Right lobe of liver (tissue), 4 donors: ENCODE data around the gene S100PBP.

ENCODE experiments used
- POLR2A ChIP-seq: fragments of 450-650 bp; IDR thresholded peaks from one replicate; pipeline ENCODE4 v1.6.1; 2017; ENCODE audit warnings: antibody characterized with exemption, mild to moderate bottlenecking
- TF ChIP-seq, protein P1 (sequence below), 4 donors: fragments of 200-600 bp in 3 of 4; fragments of 450-650 bp in 1 of 4; IDR thresholded peaks; one replicate each; pipeline versions ENCODE4 v1.5.1 to v1.8.0; 2016 to 2022; ENCODE audit warnings: antibody characterized with exemption in 4 of 4, mild to moderate bottlenecking in 2 of 4
- donor health status: DM: no; HTN: no; CAD: no.
- donor health status: DM: no; HTN: no; CAD: no.
- donor health status: DM: no; HTN: yes; CAD: no.

DNA sequence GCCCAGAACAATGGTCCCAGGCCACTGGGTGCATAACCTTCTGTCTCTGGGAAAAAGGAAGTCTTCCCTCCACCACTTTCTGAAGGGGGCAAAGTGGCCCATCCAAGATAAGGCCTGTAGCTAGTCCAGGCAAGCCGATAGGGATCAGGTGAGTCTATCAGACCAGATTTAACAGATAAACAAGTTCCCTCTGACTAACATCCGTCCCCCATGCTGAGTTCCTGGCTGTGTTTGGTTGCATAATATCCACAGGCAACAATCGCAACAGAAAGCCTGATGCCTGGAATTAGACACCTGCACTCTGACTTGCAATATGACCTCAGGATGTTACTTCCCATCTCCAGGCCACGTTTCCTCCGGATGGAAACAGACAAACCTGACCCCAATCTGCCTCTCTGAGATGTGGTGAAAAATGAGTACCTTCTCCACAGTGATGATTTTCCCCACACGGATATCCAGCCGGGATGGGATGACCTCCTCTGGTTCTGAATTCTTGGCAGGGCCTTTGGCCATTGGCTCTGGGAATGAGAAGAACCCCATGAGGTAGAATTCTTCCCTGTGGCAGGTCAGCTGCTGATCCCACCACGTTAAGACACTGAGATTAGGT lies 36.7 kb upstream of the S100PBP start:
- TF ChIP-seq, protein P1, sequence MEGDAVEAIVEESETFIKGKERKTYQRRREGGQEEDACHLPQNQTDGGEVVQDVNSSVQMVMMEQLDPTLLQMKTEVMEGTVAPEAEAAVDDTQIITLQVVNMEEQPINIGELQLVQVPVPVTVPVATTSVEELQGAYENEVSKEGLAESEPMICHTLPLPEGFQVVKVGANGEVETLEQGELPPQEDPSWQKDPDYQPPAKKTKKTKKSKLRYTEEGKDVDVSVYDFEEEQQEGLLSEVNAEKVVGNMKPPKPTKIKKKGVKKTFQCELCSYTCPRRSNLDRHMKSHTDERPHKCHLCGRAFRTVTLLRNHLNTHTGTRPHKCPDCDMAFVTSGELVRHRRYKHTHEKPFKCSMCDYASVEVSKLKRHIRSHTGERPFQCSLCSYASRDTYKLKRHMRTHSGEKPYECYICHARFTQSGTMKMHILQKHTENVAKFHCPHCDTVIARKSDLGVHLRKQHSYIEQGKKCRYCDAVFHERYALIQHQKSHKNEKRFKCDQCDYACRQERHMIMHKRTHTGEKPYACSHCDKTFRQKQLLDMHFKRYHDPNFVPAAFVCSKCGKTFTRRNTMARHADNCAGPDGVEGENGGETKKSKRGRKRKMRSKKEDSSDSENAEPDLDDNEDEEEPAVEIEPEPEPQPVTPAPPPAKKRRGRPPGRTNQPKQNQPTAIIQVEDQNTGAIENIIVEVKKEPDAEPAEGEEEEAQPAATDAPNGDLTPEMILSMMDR (IDR thresholded peaks at IDR 0.05): no peak
- no peak for TF ChIP-seq POLR2A
